ENCODE measurements around the gene PITPNM3. TPM values are rescaled to one million over a fixed set of nuclear protein-coding genes. Genes with fewer than 3 reads are reported as not detected.

The PITPNM3 gene
- total RNA-seq, 1 donor from 2014 or later = 0.72 TPM

GRCh38 chr17:6465206-6466003 lies 91.0 kb downstream of the PITPNM3 start:
- H3K4me1 Mint-ChIP-seq (ENCODE audit: unreplicated experiment) = peaks cover 32% of the 10 kb centered on the region
- no peaks in the 10 kb centered on the region for H3K36me3 Mint-ChIP-seq (ENCODE audit: low read depth, unreplicated experiment)
- H3K27ac Mint-ChIP-seq (ENCODE audit: unreplicated experiment) = peak overlapping the region; percentile 26
- TF ChIP-seq, protein P1, sequence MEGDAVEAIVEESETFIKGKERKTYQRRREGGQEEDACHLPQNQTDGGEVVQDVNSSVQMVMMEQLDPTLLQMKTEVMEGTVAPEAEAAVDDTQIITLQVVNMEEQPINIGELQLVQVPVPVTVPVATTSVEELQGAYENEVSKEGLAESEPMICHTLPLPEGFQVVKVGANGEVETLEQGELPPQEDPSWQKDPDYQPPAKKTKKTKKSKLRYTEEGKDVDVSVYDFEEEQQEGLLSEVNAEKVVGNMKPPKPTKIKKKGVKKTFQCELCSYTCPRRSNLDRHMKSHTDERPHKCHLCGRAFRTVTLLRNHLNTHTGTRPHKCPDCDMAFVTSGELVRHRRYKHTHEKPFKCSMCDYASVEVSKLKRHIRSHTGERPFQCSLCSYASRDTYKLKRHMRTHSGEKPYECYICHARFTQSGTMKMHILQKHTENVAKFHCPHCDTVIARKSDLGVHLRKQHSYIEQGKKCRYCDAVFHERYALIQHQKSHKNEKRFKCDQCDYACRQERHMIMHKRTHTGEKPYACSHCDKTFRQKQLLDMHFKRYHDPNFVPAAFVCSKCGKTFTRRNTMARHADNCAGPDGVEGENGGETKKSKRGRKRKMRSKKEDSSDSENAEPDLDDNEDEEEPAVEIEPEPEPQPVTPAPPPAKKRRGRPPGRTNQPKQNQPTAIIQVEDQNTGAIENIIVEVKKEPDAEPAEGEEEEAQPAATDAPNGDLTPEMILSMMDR (IDR thresholded peaks at IDR 0.05; ENCODE audit: unreplicated experiment) = no peak
- peaks cover 24% of the 10 kb centered on the region for H3K27me3 Mint-ChIP-seq (ENCODE audit: unreplicated experiment)
- DNase-seq (ENCODE audit: low spot score) = no peak
- H3K4me3 Mint-ChIP-seq (ENCODE audit: unreplicated experiment) = peak overlapping the region; percentile 37
- no peaks in the 10 kb centered on the region for H3K9me3 Mint-ChIP-seq (ENCODE audit: unreplicated experiment)

DNA sequence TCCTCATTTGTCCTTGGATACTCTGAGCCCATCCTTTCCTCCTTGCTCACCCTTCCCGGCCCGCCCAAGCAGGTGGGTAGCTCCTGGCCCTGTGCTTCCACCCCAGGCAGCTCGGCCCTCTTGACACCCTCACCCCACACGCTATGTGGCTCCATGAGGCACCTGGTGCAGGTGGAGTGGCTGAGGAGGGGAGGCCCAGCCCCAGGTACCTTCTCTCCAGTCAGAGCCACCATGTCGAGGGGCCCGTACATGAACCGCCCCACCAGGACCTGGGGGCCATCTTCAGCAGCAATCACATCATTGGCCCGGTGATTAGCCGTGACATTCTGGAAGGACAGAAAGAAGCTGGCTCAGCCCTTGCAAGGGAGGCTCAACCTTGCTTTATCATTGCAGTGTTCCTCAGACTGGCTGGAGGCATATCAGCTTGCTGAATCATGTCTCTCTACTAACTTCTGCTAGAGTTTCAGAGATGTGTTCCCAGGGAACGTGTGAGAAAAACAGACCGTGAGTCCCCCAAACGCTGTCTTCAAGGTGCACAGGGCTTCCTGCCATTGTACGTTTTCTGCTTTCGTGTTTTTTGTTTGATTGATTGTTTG lies 91.8 kb downstream of the PITPNM3 start:
- no peaks in the 10 kb centered on the region for H3K9me3 Mint-ChIP-seq (ENCODE audit: unreplicated experiment)
- peak overlapping the region; percentile 37 for H3K4me3 Mint-ChIP-seq (ENCODE audit: unreplicated experiment)
- no peak overlapping the region for H3K27ac Mint-ChIP-seq (ENCODE audit: unreplicated experiment)
- no peak for DNase-seq (ENCODE audit: low spot score)
- H3K36me3 Mint-ChIP-seq (ENCODE audit: low read depth, unreplicated experiment) = no peaks in the 10 kb centered on the region
- H3K27me3 Mint-ChIP-seq (ENCODE audit: unreplicated experiment) = peaks cover 23% of the 10 kb centered on the region
- peaks cover 36% of the 10 kb centered on the region for H3K4me1 Mint-ChIP-seq (ENCODE audit: unreplicated experiment)
- TF ChIP-seq, protein P1 (IDR thresholded peaks at IDR 0.05; ENCODE audit: unreplicated experiment) = no peak

GRCh38 chr17:6463616-6464445 lies 92.5 kb downstream of the PITPNM3 start:
- no peak overlapping the region for H3K4me3 Mint-ChIP-seq (ENCODE audit: unreplicated experiment)
- peaks cover 34% of the 10 kb centered on the region for H3K4me1 Mint-ChIP-seq (ENCODE audit: unreplicated experiment)
- no peak overlapping the region for H3K27ac Mint-ChIP-seq (ENCODE audit: unreplicated experiment)
- H3K27me3 Mint-ChIP-seq (ENCODE audit: unreplicated experiment) = peaks cover 21% of the 10 kb centered on the region
- no peaks in the 10 kb centered on the region for H3K36me3 Mint-ChIP-seq (ENCODE audit: low read depth, unreplicated experiment)
- DNase-seq (ENCODE audit: low spot score) = no peak
- no peaks in the 10 kb centered on the region for H3K9me3 Mint-ChIP-seq (ENCODE audit: unreplicated experiment)
- TF ChIP-seq, protein P1 (IDR thresholded peaks at IDR 0.05; ENCODE audit: unreplicated experiment) = no peak

DNA sequence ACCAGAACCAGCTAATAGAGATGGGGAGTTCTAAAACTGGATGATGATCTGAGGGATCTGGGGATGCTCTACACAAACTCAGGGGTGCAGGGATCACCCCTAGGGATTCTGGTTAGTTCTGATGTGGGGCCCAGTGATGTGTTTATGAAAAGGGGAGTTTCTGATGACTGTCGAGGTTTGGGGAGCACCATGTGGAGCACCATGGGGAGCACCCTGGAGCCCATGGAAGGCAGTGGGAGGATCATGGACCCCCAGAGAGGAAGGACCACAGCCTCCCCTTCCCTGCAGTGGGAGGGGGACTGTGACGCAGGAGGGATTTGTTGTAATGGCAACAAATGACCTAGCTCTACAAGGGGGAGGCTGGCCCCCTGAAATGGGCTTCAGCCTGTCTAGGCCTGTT lies 93.7 kb downstream of the PITPNM3 start:
- Mint-ChIP-seq H3K9me3 (ENCODE audit: unreplicated experiment) (no peaks in the 10 kb centered on the region), H3K27me3 (ENCODE audit: unreplicated experiment) (peaks cover 19% of the 10 kb centered on the region), H3K36me3 (ENCODE audit: low read depth, unreplicated experiment) (no peaks in the 10 kb centered on the region), H3K4me1 (ENCODE audit: unreplicated experiment) (peaks cover 34% of the 10 kb centered on the region), H3K4me3 (ENCODE audit: unreplicated experiment) (peak overlapping the region; percentile 54), H3K27ac (ENCODE audit: unreplicated experiment) (peak overlapping the region; percentile 53)
- TF ChIP-seq, protein P1 (IDR thresholded peaks at IDR 0.05; ENCODE audit: unreplicated experiment) = no peak
- no peak for DNase-seq (ENCODE audit: low spot score)

Data from endothelial cell (in vitro differentiated cells).